ENCODE results near the gene MTHFD1. TPM values are rescaled to one million over a fixed set of nuclear protein-coding genes. Genes with fewer than 3 reads are reported as not detected.

The MTHFD1 gene
- polyA plus RNA-seq, 1 donor (not counting 4 experiments of a cell fraction or from before 2014, with no cell fraction given) = 63.2 TPM

GRCh38 chr14:64416348-64416932 is 28.3 kb downstream of the MTHFD1 start:
- no peak for DNase-seq (ENCODE audit: low read depth, low spot score)
- H3K79me2 ChIP-seq (ENCODE audit: control insufficient read depth, insufficient read depth, low read length) = no peaks in the 10 kb centered on the region
- H3K27ac ChIP-seq (ENCODE audit: control insufficient read depth, insufficient read depth, low read length) = no peak overlapping the region
- no peak overlapping the region for H3K4me3 ChIP-seq (ENCODE audit: control insufficient read depth in 2 of 3, extremely low read depth in 1 of 3, insufficient read depth in 2 of 3, low read depth in 1 of 3, low read length in 3 of 3)
- no peak for FAIRE-seq
- H3K36me3 ChIP-seq (ENCODE audit: control insufficient read depth in 2 of 2, extremely low read depth in 1 of 2, insufficient read depth in 2 of 2, low read length in 2 of 2) = peaks cover 20 to 27% of the 10 kb centered on the region in 2 experiments
- no peaks in the 10 kb centered on the region for H3K9me1 ChIP-seq (ENCODE audit: control insufficient read depth, extremely low read depth, insufficient read depth, low read length)
- no peak overlapping the region for H3K9ac ChIP-seq (ENCODE audit: control insufficient read depth, extremely low read depth, insufficient read depth, low read length)
- H2AFZ ChIP-seq (ENCODE audit: control insufficient read depth, low read length) = no peak overlapping the region
- TF ChIP-seq, protein P1, sequence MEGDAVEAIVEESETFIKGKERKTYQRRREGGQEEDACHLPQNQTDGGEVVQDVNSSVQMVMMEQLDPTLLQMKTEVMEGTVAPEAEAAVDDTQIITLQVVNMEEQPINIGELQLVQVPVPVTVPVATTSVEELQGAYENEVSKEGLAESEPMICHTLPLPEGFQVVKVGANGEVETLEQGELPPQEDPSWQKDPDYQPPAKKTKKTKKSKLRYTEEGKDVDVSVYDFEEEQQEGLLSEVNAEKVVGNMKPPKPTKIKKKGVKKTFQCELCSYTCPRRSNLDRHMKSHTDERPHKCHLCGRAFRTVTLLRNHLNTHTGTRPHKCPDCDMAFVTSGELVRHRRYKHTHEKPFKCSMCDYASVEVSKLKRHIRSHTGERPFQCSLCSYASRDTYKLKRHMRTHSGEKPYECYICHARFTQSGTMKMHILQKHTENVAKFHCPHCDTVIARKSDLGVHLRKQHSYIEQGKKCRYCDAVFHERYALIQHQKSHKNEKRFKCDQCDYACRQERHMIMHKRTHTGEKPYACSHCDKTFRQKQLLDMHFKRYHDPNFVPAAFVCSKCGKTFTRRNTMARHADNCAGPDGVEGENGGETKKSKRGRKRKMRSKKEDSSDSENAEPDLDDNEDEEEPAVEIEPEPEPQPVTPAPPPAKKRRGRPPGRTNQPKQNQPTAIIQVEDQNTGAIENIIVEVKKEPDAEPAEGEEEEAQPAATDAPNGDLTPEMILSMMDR (optimal IDR thresholded peaks at IDR 0.05 in 1 of 3, IDR thresholded peaks at IDR 0.05 in 1 of 3, conservative IDR thresholded peaks at IDR 0.05 in 1 of 3; ENCODE audit: extremely low read depth in 1 of 3, insufficient read depth in 2 of 3, low read length in 3 of 3) = no peak
- TF ChIP-seq EZH2 (IDR thresholded peaks at IDR 0.05; ENCODE audit: low read length) = no peak
- H3K4me1 ChIP-seq (ENCODE audit: control insufficient read depth, extremely low read depth, insufficient read depth, low read length) = no peaks in the 10 kb centered on the region
- no peaks in the 10 kb centered on the region for H3K9me3 ChIP-seq (ENCODE audit: control insufficient read depth, low read depth, low read length)
- H3K27me3 ChIP-seq (ENCODE audit: control insufficient read depth, extremely low read depth, insufficient read depth, low read length) = no peaks in the 10 kb centered on the region
- no peak overlapping the region for H3K4me2 ChIP-seq (ENCODE audit: control insufficient read depth, extremely low read depth, insufficient read depth, low read depth, low read length)
- dilution Hi-C loops (cut with MboI; ENCODE audit: extremely low pct_ligation_motif_present, low sequenced_read_pairs) = no loop called here
- H4K20me1 ChIP-seq (ENCODE audit: control insufficient read depth, extremely low read depth, insufficient read depth, low read length) = no peaks in the 10 kb centered on the region

GRCh38 chr14:64417055-64417770 is 29.1 kb downstream of the MTHFD1 start:
- Histone ChIP-seq H3K4me3 (ENCODE audit: control insufficient read depth in 2 of 3, extremely low read depth in 1 of 3, insufficient read depth in 2 of 3, low read depth in 1 of 3, low read length in 3 of 3) (no peak overlapping the region), H3K9me1 (ENCODE audit: control insufficient read depth, extremely low read depth, insufficient read depth, low read length) (no peaks in the 10 kb centered on the region), H3K4me2 (ENCODE audit: control insufficient read depth, extremely low read depth, insufficient read depth, low read depth, low read length) (no peak overlapping the region), H3K27ac (ENCODE audit: control insufficient read depth, insufficient read depth, low read length) (no peak overlapping the region), H3K36me3 (ENCODE audit: control insufficient read depth in 2 of 2, extremely low read depth in 1 of 2, insufficient read depth in 2 of 2, low read length in 2 of 2) (peaks cover 19 to 27% of the 10 kb centered on the region in 2 experiments), H3K9ac (ENCODE audit: control insufficient read depth, extremely low read depth, insufficient read depth, low read length) (no peak overlapping the region), H3K79me2 (ENCODE audit: control insufficient read depth, insufficient read depth, low read length) (no peaks in the 10 kb centered on the region), H3K4me1 (ENCODE audit: control insufficient read depth, extremely low read depth, insufficient read depth, low read length) (no peaks in the 10 kb centered on the region), H4K20me1 (ENCODE audit: control insufficient read depth, extremely low read depth, insufficient read depth, low read length) (no peaks in the 10 kb centered on the region), H3K9me3 (ENCODE audit: control insufficient read depth, low read depth, low read length) (no peaks in the 10 kb centered on the region), H3K27me3 (ENCODE audit: control insufficient read depth, extremely low read depth, insufficient read depth, low read length) (no peaks in the 10 kb centered on the region), H2AFZ (ENCODE audit: control insufficient read depth, low read length) (no peak overlapping the region)
- TF ChIP-seq, protein P1 (optimal IDR thresholded peaks at IDR 0.05 in 1 of 3, IDR thresholded peaks at IDR 0.05 in 1 of 3, conservative IDR thresholded peaks at IDR 0.05 in 1 of 3; ENCODE audit: extremely low read depth in 1 of 3, insufficient read depth in 2 of 3, low read length in 3 of 3) = no peak
- no peak for DNase-seq (ENCODE audit: low read depth, low spot score)
- dilution Hi-C loops (cut with MboI; ENCODE audit: extremely low pct_ligation_motif_present, low sequenced_read_pairs) = no loop called here
- no peak for FAIRE-seq
